GM21381 (cell line): ENCODE results near the gene HTRA3.

Experiments
- ATAC-seq: cut with Tn5 transposase; IDR thresholded peaks from one replicate; pipeline ENCODE4 v1.9.1; 2021; ENCODE audit warnings: mild to moderate bottlenecking, moderate library complexity; ENCODE audit not compliant: unreplicated experiment

Gene HTRA3

GRCh38 chr4:8278421-8279287 lies 9.1 kb downstream of the HTRA3 start:
- ATAC-seq: no peak

- no peak for ATAC-seq
Measured at GRCh38 chr4:8279321-8280157, 10.0 kb downstream of the HTRA3 start.

- ATAC-seq: no peak
Measured at GRCh38 chr4:8280158-8280875, 10.8 kb downstream of the HTRA3 start.

GRCh38 chr4:8280876-8281440 lies 11.4 kb downstream of the HTRA3 start:
- ATAC-seq: no peak

GRCh38 chr4:8281519-8282133 lies 12.1 kb downstream of the HTRA3 start:
- no peak for ATAC-seq

GRCh38 chr4:8282134-8282641 lies 12.6 kb downstream of the HTRA3 start:
- no peak for ATAC-seq

- ATAC-seq: no peak
Measured at GRCh38 chr4:8282742-8283141, 13.2 kb downstream of the HTRA3 start.

- no peak for ATAC-seq
Measured at GRCh38 chr4:8283161-8283560, 13.6 kb downstream of the HTRA3 start.

- ATAC-seq: no peak
Measured at GRCh38 chr4:8283631-8284121, 14.1 kb downstream of the HTRA3 start.

GRCh38 chr4:8284391-8284790 lies 14.8 kb downstream of the HTRA3 start:
- ATAC-seq: no peak

GRCh38 chr4:8285143-8285975 lies 15.8 kb downstream of the HTRA3 start:
- ATAC-seq: no peak

- ATAC-seq: no peak
Measured at GRCh38 chr4:8285976-8286718, 16.6 kb downstream of the HTRA3 start.

- no peak for ATAC-seq
Measured at GRCh38 chr4:8286719-8287342, 17.3 kb downstream of the HTRA3 start.

GRCh38 chr4:8287343-8288280 lies 18.1 kb downstream of the HTRA3 start:
- ATAC-seq: no peak

- ATAC-seq: no peak
Measured at GRCh38 chr4:8289151-8289750, 19.7 kb downstream of the HTRA3 start.

GRCh38 chr4:8289956-8290700 lies 20.6 kb downstream of the HTRA3 start:
- ATAC-seq: no peak
